Endometrium (tissue), 2 donors: ENCODE results near the gene SUSD6.
"Not testable (repeated sequence)": the region's sequence is repeated elsewhere in the genome, so short reads cannot be mapped to it uniquely, and the experiment has no call there.

Source experiments
- FAIRE-seq: peaks from 2 replicates; lab custom pipeline; 2012; peaks lifted over from hg19 to GRCh38; lab: Jason Lieb, UNC
- donor health status: control.
- donor health status: control.

Gene SUSD6

DNA sequence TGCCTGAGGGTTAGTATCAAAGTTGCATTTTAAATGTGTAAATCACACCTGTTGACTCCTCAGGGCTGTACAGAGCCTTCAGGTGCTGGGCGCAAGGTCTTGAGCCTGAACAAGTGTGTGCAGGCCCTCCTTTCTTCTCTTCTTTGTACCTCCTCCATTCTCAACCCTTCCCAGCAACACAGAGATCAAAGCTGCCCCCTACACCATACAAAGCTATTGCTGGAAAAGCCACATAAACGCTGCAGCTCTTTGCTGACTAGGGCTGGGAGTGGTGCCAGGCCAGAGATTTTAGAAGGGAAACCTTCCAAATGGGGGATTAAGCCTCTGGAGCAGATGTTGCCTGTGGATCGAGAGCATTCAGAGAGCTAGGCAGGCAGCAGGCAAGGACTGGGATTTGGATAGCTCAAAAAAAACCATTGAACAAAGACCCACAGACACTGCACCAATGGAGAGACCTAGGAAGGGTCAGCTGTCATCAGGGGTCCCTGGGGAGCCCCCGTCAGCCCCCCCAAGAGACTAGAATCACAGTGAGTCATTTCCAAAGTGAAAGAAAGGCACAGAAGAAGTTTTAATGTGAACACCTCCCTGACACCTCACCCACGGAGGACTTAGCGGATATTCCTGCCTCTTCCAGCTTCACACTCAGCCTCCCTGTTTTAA lies 18.2 kb upstream of the SUSD6 start:
- no peak for FAIRE-seq

DNA sequence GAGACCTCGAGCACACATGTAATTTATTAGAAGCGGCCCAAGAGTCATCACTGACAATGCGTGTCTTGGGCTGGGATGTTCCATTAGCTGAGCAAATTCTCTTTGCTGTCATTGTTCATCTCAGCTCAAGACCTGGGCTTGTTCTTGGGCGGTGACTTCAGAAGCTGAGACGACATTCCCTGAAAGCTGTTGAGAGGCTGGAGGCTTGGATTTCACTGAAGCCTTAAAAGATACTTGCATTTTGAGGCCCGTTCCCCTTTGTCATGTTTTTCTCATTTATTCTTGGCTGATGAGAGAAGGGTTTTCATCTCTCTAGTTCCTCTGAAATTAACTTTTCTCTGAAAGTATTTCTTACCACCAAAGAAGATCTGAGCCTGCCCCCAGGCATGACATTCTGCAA lies 16.6 kb upstream of the SUSD6 start:
- FAIRE-seq = no peak

DNA sequence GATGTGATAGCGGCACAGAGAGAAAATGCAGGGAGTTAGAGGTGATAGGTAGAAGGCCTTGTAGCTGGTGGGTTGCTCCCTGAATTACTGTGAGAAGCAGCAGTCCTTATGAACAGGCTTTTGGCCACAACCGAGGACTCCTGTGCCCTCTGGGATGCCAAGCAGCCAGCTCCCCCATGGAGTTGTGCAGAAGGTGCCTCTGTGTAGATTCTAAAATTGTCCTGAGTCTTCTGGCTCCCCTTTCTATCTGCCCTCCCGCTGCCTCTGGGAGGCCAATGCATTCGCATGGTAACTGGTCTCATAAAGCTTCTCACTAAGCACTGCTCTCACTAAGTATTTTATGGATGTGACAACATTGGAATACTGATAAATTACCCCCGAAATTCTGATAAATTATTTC lies 16.1 kb upstream of the SUSD6 start:
- FAIRE-seq = no peak

DNA sequence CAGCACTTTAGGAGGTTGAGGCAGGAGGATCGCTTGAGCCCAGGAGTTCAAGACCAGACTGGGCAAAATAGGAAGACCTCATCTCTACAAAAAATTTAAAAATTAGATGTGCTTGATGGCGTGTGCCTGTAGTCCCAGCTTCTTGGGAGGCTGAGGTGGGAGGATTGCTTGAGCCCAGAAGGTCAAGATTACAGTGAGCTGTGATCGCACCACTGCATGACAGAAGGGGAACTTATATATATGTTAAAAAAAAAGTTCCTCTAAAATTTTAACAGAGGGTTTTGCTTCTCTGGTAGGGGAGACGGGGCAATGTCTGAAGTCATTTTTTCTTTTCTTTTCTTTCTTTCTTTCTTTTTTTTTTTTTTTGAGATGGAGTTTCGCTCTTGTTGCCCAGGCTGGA lies 12.0 kb upstream of the SUSD6 start:
- FAIRE-seq = not testable (repeated sequence)

DNA sequence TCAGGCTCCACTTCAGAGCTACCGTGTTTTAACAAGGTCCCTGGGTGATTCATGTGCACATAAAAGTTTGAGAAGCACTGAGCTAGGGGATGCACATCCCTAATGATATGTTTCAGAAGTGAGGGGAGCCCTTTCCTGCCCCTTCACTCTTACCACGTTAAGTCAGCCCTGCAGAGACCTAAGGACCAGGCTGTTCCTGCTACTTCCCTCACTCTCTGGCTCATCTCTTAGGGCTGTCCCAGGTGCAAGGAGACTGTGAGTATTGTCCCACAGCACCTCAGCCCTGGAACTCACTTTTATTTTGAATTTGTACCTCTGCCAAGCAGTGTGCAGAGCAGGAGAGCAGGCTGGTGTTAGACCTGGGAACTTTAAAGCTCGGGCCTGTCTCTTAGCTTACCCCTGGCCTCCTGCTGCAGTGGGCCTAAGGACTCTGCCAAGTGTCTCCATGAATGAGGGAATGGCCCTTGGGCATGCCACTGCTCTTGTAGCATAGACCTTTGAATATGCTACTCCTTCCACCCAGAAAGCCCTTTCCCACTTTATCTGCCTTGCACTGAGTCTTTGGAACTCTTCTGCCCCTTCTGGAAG lies 11.0 kb upstream of the SUSD6 start:
- no peak for FAIRE-seq

DNA sequence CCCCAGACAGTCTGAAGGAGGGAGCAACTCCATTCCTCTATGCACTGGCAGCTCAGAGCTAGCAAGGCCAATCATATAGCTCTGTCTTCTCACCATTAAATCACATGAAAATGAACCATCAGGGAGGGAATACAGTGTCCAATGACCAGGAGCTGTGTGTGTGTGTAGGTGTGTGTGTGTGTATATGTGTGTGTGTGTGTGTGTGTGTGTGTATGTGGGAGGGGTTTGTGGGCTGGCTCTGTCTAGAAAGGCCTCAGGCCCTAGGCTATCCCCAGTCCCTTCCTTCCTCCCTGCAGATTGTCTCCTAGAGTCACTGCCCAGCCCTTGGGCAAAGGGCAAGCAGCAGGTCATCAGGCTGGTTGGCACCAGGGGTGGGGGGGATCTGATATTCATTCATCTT lies 5.7 kb upstream of the SUSD6 start:
- FAIRE-seq = no peak

DNA sequence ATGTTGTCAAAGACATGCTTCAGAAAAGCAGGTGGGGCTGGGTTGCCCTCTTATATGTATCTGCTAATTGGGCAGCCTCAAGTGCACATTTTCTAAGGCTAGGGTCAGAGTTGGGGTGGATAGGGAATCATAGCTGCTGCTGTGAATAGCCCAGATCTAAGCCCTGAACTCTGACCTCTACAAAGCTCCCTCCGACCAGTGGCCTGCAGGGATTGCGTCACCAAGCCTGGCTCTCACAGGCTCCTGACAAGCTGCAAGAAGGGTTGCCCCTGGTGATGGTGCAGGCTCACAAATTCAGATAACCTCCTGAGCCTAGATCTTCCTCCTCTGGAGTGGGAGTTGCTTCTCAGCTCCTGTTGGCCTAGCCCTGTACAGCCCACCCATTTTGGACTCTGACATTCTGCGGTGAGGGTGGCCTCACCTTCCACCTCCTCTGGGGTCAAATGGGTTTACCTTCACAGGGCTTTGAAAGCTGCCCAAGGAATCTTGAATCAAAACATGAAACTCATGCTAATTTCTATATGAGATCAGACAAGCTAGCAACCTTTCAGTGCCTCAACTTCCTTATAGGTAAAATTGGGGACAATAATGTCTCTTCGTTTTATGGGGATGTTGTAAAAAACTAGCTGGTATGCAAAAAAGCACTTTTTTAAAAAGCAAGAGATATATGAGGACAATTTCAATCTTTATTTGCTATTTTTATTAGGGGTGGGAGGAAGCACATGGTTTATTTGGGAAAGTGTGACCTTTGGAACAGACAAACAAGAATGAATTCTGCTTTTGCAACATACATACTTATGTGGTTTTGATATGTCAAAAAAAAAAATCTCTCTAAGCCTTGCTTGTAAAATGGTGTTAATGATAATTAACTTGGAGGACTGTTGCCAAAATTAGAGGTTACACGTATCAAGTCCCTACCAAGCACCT lies 4.9 kb upstream of the SUSD6 start:
- FAIRE-seq = no peak

DNA sequence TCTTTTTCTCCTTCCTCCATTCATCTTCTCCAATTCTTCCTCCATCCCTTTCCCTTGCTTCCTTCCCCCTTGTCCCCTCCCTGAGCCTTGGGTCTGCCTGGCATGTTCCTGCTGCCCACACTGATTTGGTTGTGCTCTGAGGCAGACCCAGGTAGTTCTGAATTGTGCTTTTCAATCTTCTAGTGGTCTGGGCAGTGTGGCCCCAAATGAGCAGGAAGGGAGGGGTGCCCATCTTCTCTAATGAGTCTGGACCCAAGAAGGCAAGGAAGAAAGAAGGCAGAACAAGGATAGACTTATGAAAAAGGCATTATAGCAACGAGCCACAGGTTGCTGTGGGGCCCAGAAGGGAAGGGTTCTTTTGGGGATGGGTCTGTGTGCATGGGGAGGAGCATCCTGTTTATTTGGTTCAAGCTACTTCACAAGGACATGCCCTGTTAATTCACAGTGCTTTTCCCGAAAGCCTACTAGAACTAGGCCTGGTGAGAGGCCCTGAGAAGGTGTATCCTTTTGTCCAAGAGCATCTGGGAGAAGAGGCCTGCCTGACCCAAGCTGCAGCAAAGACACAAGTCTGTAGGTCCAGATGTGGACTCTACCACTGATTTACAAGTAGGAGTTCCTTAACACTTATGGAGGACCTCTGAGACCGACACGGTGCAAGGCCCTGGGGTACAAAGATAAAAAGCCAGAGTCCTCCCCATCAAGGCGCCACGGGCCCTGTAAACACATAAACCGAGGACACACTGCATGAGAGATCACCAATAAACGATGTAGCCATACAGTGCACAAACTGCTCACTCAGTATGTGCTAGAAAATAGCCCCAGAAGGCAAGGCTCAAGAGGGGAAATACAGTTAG lies 1.1 kb upstream of the SUSD6 start:
- no peak for FAIRE-seq

DNA sequence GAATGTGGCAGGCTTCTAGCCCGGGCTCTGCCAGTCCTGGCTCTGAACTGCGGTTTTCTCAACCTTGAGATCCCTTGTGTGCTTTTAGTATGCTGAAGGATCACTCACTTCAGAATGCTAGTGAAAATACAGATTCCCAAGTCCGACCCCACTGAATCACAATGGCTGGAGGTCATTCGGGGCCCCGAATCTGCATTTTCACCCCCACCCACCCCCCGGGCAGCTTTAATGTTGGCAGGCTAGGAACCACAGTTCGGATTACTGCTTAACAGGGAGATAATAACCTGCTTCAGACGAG lies 573 bp upstream of the SUSD6 start:
- no peak for FAIRE-seq

DNA sequence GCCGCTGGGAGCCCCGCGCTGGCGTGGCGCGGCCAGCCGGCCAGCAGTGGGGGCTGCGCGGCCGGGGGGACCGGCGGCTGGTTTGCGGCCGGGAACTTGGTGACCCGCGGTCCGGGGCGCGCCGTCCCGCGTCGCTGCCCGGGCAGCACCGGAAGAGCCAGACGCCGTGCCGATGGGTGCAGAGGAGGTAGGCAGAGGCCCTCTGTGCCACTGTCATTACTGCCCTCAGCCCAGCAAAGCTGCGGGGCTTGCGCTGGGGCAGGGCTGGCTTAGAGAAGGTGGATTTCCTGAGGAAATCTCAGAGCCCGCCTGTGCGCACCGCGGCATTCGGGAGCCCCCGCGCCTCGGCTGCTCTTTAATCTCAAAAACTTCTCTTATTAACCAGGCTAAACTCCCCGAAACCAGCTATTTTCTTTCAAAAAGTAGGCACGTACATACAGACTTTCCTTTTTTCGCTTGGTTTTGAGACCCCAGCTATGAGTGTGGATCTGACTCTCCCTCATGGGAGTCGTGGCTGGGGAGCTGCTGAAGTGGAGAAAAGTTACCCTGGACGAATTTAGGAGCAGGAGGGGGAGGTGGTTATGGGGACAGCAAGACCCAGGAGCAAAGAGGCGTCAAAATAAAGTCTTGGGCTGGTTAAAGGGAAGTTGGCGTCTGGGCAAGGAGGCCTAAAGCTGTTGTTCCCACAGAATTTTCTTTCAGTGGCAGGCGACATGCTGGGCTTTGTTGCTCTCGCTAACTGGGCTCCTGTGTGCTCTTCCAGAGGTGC lies 802 bp downstream of the SUSD6 start:
- FAIRE-seq = no peak

DNA sequence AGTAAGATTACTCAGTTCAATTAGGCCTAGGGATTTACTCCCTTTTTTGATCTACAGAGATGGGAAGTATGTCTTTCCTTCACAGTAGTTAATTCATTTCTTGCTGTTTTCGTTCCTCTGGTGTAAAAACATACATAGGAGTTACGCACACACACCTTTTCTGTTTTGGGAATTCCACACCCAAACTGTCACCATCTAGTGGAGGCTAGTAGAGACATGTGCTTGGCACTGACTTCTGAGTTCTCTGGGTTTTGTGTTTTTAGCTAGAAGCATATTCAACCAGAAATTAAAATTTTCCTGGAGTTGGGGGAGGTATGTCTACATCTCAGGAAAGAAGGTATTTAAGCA lies 1.4 kb downstream of the SUSD6 start:
- no peak for FAIRE-seq

DNA sequence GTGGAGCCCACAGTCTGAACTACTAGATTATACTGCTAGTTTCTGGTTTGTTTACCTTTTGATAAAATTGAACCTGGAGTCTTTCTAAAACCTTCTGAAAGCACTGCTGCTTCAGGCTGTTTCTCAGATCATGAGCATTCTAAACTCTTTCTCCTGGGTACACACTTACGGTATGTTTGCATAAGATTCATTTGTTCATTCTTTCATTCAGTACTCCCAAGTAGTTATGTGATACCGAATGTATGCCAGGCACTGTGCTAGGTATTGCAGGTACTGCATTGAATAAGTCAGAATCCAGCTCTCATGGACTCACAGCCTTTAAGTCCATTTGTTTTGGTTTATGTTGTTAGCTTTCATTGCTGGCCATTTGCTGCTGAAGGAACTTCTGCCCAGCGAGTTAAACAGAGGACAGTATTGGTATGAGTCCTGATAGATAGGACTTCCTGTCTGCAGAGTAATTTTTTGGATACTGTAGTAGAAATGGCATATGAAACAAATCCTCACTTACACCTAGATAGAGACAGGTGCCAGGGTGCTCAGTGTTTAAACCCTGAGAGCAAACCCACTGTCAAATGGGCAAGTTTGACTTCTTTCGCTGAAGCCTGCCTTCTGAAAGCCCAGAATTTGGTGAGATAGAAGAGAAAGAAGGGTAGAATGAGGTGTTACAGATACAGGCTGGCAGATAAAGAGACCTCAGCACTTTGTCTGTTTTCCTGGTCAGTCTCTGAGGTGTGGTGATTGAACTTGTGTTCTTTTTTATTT lies 2.1 kb downstream of the SUSD6 start:
- no peak for FAIRE-seq

DNA sequence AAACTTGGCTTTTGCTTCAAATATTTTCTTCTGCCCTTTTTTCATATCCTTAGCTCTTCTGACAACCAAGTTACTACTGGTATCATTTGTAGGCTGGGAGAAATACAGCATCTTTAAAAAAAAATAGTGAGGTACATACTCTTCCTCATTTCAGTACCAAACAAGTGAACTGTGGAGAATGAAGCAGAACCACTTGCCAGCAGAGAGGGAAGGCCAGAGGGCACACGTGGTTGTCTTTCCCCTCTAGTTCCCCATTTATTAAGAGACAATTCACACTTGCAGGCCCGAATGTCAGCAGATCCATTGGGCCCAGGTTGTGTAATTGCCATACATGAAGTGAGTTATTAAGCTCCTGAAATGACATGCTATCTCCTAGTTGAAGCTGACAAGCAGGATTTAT lies 3.2 kb downstream of the SUSD6 start:
- FAIRE-seq = no peak

DNA sequence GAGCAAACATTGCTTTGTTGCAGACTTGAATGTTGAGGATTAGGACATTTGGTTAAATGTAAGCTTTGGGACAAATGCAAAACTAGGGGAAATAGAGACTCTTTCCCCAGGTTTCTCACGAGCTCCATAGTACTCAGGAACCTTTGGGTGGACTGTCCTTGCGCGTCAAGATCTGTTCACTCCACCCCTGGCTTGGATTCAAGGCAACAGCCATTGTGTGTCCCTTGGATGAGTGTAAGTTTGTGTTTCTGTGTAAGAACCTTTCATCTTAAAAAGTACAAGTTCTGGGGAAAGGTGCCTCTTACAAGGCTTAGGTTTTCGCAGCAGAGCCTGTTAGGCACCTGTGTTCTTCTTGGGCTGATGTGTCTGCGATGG lies 3.7 kb downstream of the SUSD6 start:
- FAIRE-seq = no peak

DNA sequence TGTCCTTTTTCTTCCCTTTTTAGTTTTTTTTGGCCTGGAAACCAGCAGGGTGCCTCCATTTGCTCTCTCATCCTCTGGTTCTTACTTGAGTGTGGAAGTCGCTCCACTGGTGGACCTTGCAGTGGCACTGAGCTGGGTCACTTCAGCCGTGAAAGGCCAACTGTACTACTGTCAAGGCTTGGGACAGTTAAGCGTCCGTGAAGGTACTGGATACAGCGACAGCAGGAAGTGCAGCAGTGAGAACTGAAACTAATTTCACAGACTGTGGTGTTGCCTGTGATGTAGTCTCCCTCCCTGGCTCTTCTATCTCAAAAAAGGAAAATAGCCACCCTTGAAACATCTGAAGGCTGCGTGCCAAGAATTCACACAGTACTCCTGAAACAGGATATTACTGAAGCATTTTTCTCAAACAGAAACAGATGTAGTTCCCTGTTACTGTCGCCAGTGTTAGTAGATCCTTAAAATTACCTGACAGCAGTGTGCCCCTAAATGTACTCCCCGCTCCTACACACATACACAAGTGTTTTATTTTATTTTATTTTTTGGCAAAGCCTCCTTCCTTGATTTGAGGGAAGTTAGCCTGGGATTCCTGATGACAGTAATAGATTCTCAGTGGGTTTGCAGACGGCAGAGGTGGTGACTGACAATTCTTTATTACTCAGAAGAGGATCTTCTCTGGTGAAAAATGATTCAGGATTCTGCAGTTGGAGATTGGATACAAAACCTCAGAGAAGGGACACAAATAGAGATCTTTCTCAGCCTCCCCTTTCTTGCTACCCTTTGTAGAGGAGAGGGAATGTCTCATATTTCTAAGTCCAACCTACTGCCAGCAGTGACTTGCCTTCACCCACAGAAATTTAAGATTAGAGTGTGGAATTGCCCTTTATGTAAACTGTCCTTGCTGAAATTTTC lies 4.4 kb downstream of the SUSD6 start:
- FAIRE-seq = no peak

DNA sequence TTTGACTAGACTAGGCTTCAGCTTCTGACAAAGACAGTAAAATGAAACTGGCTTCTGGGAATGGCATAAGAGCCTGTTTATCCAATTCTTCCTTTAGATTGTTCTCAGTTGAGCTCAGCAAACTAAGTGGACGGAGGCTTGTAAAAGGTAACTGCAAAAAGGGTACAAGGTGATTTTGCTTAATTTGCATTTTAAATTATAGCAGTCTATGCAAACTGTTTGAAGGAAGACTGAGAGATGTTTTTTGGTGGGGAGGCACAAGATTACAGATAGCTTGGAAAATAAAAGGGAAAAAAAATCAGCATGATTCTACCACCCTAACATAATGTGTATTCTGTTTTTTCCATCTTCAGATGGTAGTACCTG lies 5.0 kb downstream of the SUSD6 start:
- no peak for FAIRE-seq

DNA sequence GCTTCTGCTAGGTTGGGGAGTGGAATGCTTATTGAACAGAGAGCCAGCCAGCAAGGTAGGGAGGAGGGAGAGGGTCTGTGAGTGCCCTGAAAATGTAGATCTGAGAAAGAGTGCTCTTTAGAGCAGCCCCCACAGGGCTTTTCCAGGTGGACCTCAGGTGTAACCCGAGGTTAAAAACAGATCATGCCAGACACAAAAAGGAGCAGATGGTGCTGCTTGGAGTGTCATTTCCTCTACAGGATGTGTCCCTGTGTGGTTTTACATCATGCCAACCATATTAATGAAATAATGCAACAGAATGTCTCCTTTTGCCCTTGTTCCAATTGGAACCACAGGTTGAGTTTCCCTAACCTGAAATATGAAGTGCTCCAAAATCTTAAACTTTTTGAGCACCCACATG lies 6.4 kb downstream of the SUSD6 start:
- FAIRE-seq = no peak

DNA sequence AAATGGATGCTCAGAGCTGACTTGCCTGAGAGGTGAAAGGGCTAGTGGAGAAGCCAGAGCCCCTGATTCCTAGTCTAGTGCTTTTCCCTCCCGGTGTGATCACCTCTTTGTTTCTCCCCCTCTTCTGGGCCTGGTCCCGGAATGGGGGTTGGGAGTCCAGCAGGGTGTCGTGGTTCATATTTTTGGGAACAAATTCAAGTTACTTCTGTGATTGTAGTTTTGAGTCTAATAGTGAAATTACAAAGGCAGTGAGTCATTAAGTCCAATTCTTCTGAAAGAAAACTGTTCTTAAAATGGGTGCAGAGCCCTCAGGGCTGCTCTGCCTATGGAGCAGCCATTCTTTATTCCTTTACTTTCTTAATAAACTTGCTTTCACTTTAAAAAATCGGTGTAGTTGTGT lies 7.6 kb downstream of the SUSD6 start:
- FAIRE-seq = no peak

DNA sequence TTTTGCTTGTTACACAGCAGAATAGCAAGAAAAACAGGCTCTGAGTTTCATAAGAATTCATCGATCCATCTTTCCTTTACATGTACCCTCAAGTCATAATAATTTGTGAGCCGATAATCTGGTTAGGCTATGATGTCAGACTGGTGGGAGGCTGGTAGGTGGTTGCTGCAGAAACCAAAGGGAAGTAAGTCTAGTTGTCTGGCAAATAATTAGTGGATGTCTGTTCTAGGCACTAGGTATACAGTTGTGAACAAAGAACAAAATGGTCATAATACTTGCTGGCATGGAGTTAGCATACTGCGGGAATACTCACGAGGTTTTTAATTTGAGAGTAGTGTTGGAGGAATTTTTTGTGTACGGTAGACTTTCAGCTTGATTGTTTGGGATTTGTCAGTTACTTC lies 8.8 kb downstream of the SUSD6 start:
- no peak for FAIRE-seq

DNA sequence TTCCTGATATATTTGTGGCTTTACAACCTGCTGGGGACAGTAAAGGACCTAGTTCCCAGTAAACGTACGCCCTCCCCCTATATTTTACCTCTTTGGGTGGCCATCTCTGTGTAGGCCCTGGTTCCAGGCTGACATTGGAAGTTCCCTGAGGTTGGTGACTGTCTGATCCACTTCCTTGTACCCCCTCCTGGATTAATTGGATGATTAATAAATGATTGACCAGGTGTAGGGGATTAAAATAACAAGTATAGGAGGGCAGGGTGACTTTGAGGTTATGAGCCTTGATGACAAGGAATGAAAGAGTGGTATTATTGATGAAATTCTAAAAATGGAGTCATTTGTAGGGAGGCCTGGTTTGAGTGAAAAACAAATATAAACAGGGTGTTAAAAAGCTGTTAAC lies 9.6 kb downstream of the SUSD6 start:
- no peak for FAIRE-seq
